HG02571 (cell line): ENCODE measurements around the gene HYAL3.

Source experiments
- ATAC-seq: cut with Tn5 transposase; IDR thresholded peaks from one replicate; pipeline ENCODE4 v1.9.1; 2021; ENCODE audit warnings: mild to moderate bottlenecking, moderate library complexity; ENCODE audit not compliant: unreplicated experiment

Gene HYAL3

GRCh38 chr3:50298836-50299637 is at the start of gene HYAL3, which contains the start of gene NAA80:
Gene HYAL3, minus strand, starts transcription at chr3:50299405. Its CDS starts 3,803 bp downstream, at chr3:50295602.
Gene NAA80, minus strand, starts transcription at chr3:50299405. Its CDS starts 1,942 bp downstream, at chr3:50297463.
- peak; percentile 81 for ATAC-seq

DNA sequence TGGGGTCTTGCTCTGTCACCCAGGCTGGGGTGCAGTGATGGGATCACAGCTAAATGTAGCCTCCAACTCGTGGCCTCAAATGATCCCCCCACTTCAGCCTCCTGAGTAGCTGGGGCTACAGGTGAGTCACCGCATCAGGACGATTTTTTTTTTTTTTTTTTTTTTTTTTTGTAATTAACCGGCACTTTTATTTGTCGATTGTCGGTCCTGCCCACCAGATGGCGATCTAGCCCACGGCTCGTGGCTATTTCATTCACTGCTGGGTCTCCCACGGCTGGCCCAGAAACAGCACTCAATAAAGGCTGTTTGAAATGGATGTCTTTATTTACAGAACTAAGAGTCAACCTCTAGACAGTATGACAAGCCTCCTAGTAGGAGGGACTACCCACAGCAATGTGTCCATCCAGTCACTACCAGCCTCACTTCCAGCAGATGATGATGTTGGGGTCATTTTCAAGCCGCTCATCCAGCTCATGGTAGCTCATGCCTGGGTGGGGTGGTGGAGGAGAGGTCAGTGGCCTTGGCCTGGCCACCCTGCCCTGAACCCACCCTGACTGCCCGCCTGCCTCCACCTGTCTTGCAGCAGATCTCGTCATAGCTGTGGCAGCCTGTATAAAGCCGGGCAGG is 48.1 kb upstream of the HYAL3 start:
- ATAC-seq, result no peak

DNA sequence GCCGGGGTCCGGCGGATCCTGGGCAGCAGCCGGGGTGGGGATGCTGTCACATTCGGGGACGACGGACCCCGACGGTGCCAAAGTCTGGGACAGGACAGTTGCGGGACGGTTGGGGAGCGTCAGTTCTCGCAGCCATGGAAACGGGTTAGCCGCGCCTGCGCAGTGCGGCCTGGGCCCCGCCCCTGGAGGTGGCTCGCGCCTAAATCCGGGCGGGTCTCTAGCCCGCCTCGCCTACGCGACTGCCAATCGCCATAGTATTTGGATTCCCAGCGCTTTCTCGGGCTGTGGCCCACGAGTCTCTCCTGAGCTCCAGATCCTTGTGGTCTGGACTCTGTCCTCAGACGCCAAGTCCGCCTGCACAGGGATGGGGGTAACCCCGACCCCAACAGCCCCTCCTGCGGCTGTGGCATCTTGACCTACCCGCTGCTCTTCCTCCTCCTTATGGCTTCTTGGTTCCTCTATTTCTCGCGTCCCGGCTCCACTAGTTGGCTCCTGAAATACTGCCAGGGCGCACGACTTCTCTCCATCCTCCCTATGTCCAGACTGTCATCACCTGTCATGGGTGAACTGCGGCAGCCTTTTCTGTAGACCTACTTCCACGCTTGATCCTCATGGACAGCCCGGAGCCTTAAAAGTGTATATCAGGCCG is 46.5 kb upstream of the HYAL3 start, which contains the start of gene ZMYND10:
ZMYND10 (minus strand) TSS at position 147 of the 649 bp plus-strand sequence. CDS start 153 bp downstream, outside the sequence.
- no peak for ATAC-seq

GRCh38 chr3:50345008-50345407 is 45.8 kb upstream of the HYAL3 start:
- no peak for ATAC-seq

GRCh38 chr3:50342813-50343633 is 43.8 kb upstream of the HYAL3 start:
- no peak for ATAC-seq

GRCh38 chr3:50341996-50342650 is 42.9 kb upstream of the HYAL3 start:
- no peak for ATAC-seq

- ATAC-seq, result no peak
Observed at GRCh38 chr3:50341537-50341936, 42.3 kb upstream of the HYAL3 start.

- ATAC-seq, result no peak
Observed at GRCh38 chr3:50340448-50341329, 41.5 kb upstream of the HYAL3 start, which contains the start of gene RASSF1. Gene RASSF1, minus strand, starts transcription at chr3:50340836. Its CDS starts 31 bp downstream, at chr3:50340805.

DNA sequence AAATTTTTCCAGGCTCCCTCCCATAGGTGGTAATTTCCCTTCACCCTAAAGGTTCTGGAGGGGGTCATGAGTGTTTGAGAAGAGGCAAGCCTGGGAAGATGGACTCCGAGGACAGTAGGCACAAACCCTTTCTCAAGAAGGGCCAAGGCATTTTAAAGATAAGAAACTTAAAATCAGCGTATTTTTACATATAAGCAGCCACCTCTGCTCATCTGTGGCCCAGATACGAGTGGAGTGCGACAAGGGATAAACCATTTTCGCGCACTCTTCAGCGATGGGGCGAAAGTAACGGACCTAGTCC is 40.9 kb upstream of the HYAL3 start:
- no peak for ATAC-seq

DNA sequence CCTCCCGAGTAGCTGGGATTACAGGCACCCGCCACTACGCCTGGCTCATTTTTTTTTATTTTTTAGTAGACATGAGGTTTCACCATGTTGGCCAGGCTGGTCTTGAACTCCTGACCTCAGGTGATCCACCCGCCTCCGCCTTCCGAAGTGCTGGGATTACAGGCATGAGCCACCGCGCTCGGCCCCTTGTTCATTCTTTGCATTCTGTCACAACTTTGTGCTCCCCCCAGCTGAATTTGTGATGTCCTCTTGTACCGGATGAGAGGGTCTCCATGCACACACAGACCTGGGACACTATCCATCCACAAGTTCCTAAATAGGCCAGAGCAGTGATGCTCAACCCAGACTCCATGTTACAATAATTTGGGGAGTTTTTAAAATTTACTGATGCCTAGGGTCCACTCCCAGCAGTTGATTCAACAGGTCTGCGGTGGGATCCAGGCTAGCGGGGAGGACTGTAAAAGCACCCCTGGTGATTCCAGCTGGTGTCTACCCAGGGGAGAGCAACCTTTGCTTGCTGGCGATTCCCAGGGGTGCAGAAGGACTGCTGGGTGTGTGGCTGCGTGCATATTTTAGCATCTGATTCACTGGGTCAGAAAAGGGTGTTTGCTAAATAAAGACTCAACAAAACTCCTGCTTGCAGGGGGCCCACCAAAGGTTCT is 40.4 kb upstream of the HYAL3 start:
- no peak for ATAC-seq

- ATAC-seq, result no peak
Observed at GRCh38 chr3:50338965-50339364, 39.8 kb upstream of the HYAL3 start.

GRCh38 chr3:50337175-50337861 is 38.1 kb upstream of the HYAL3 start:
- ATAC-seq, result peak; percentile 79

GRCh38 chr3:50336452-50337174 is 37.4 kb upstream of the HYAL3 start:
- ATAC-seq, result peak; percentile 30

GRCh38 chr3:50334339-50335075 is 35.3 kb upstream of the HYAL3 start:
- ATAC-seq, result no peak

GRCh38 chr3:50333744-50334328 is 34.6 kb upstream of the HYAL3 start:
- no peak for ATAC-seq

DNA sequence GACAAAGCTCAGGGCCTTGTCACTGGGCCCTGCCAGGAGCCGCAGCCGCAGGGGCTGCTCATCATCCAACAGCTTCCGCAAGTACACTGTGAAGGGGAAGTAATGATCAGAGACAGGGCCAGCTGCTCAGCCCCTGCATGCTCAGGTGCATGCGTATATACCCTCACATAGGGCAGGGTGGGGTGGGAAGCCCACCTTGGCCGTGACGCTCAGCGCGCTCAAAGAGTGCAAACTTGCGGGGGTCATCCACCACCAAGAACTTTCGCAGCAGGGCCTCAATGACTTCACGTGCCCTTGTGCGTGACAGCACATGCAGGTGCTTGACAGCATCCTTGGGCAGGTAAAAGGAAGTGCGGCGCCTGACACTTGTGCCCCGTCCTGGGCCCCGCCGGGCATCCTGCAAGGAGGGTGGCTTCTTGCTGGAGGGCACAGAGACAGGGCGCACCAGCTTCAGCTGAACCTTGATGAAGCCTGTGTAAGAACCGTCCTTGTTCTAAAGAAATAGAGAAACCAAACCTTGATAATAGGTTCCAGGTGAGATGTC is 32.2 kb upstream of the HYAL3 start:
- no peak for ATAC-seq
